ENCODE measurements around the gene TAS1R2. TPM values are rescaled to one million over a fixed set of nuclear protein-coding genes. Genes with fewer than 3 reads are reported as not detected.
A peak's percentile ranks its signal among the peaks of the same experiment; 100 is the strongest.

TAS1R2 gene
- polyA plus RNA-seq, 2 of the 4 experiments (the other 2 are of a cell fraction), result not detected

DNA sequence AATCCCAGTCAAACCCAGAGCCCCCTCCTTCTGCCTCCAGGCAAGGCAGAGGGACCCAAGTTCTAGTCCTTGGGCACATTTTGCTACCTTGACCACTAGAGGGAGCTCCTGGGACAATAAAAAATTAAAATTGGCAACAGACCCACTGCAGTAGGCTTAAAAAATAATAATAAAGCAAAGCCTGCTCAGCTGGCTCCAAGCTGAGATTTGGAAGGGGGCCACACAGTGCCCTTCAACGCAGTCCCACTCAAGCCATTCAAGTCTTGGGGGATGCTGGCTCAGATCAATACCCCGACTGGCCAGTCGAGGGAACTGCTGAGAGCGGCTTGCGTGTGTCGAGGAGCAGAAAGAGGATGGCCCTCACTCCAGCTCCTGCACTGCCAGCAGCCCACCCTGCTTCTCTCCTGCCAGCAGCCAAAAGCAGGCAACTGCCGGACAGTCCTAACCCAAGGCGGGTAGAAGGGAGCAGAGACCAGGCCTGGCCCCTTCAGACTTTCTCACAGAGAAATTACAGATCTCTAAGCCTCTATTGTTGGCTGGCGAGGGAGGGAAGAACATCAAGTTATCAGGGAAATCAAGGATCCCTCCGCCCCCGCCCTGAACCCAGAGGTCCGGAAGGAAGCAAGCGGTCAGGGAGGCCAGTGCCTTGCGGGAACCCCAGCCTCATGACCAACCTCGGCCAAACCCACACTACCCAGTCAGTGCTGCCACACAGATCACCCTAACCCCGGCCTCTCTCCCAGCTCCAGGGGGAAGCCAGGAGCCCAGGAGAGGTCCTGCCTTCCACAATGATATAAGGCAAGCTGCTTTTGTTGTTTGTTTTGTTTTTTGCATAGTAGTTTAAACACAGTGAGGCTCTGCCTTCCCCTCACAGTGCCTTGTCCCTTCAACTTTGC lies 47.8 kb upstream of the TAS1R2 start (continued):
- TF ChIP-seq FOSL2 (IDR thresholded peaks at IDR 0.05) (no peak), FOSL2 (CRISPR knock-in tag; IDR thresholded peaks at IDR 0.05) (no peak), FOXS1 (CRISPR knock-in tag; IDR thresholded peaks at IDR 0.05) (no peak), RAD21 (conservative IDR thresholded peaks at IDR 0.05 in 1 of 2, IDR thresholded peaks at IDR 0.05 in 1 of 2) (peak; percentile 61 to 82), KDM5A (IDR thresholded peaks at IDR 0.05) (no peak)

GRCh38 chr1:18903291-18903756 lies 43.9 kb upstream of the TAS1R2 start:
- Histone ChIP-seq H3K4me3 (peak overlapping the region; percentile 97), H3K27ac (peak overlapping the region; percentile 86 to 91; a peak in 5 of 6 replicates), H3K4me1 (peaks cover 35% of the 10 kb centered on the region), H3K4me2 (peak overlapping the region; percentile 99), H3K9me3 (no peaks in the 10 kb centered on the region)
- ATAC-seq (no peak), DNase-seq (ENCODE audit: low read depth in 1 of 2, low spot score in 1 of 2) (no peak), FAIRE-seq (no peak)
- TF ChIP-seq HOXB5 (CRISPR knock-in tag; IDR thresholded peaks at IDR 0.05), result no peak
- TF ChIP-seq FOSB (CRISPR knock-in tag; IDR thresholded peaks at IDR 0.05), result no peak
- no peak for TF ChIP-seq RCOR1 (IDR thresholded peaks at IDR 0.05; ENCODE audit: low read depth, low read length)
- TF ChIP-seq EHMT2 (IDR thresholded peaks at IDR 0.05; ENCODE audit: low read depth), result no peak
- TF ChIP-seq, protein P1, sequence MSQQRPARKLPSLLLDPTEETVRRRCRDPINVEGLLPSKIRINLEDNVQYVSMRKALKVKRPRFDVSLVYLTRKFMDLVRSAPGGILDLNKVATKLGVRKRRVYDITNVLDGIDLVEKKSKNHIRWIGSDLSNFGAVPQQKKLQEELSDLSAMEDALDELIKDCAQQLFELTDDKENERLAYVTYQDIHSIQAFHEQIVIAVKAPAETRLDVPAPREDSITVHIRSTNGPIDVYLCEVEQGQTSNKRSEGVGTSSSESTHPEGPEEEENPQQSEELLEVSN (IDR thresholded peaks at IDR 0.05; ENCODE audit: borderline replicate concordance, low read depth), result no peak
- TF ChIP-seq, protein P2, sequence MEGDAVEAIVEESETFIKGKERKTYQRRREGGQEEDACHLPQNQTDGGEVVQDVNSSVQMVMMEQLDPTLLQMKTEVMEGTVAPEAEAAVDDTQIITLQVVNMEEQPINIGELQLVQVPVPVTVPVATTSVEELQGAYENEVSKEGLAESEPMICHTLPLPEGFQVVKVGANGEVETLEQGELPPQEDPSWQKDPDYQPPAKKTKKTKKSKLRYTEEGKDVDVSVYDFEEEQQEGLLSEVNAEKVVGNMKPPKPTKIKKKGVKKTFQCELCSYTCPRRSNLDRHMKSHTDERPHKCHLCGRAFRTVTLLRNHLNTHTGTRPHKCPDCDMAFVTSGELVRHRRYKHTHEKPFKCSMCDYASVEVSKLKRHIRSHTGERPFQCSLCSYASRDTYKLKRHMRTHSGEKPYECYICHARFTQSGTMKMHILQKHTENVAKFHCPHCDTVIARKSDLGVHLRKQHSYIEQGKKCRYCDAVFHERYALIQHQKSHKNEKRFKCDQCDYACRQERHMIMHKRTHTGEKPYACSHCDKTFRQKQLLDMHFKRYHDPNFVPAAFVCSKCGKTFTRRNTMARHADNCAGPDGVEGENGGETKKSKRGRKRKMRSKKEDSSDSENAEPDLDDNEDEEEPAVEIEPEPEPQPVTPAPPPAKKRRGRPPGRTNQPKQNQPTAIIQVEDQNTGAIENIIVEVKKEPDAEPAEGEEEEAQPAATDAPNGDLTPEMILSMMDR (IDR thresholded peaks at IDR 0.05), result no peak
- TF ChIP-seq ZNF302 (CRISPR knock-in tag; IDR thresholded peaks at IDR 0.05), result no peak
- no peak for TF ChIP-seq BHLHE40 (IDR thresholded peaks at IDR 0.05; ENCODE audit: low read depth, low read length)
- TF ChIP-seq, protein P3, sequence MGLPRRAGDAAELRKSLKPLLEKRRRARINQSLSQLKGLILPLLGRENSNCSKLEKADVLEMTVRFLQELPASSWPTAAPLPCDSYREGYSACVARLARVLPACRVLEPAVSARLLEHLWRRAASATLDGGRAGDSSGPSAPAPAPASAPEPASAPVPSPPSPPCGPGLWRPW (IDR thresholded peaks at IDR 0.05), result no peak
- no peak for TF ChIP-seq HEYL (CRISPR knock-in tag; IDR thresholded peaks at IDR 0.05)
- TF ChIP-seq RAD21 (conservative IDR thresholded peaks at IDR 0.05 in 1 of 2, IDR thresholded peaks at IDR 0.05 in 1 of 2), result no peak
- no peak for TF ChIP-seq PHF8 (IDR thresholded peaks at IDR 0.05; ENCODE audit: borderline replicate concordance, low read depth)
- TF ChIP-seq TP53 (CRISPR knock-in tag; IDR thresholded peaks at IDR 0.05), result no peak
- TF ChIP-seq RNF2 (IDR thresholded peaks at IDR 0.05; ENCODE audit: borderline replicate concordance, low read depth), result no peak
- no peak for TF ChIP-seq CBX8 (IDR thresholded peaks at IDR 0.05)
- no peak for TF ChIP-seq TFCP2L1 (CRISPR knock-in tag; IDR thresholded peaks at IDR 0.05)
- ChIA-PET POLR2A (no interaction called here), CTCF (interaction anchor here (1.2 to 20.0 kb wide), 5 partner anchors 11 to 211 kb away, joined by 3 to 319 read pairs (median 24); no protein-coding TSS in a partner anchor)
- WGBS (ENCODE audit: missing lambda C conversion rate), result 45% methylated on average over 8 of the region's 8 CpGs

All from A549 (cell line).